ENCODE measurements around the gene ABCA7. TPM values are rescaled to one million over a fixed set of nuclear protein-coding genes. Genes with fewer than 3 reads are reported as not detected.

The ABCA7 gene
- total RNA-seq, 1 donor from 2014 or later = 17.2 TPM

GRCh38 chr19:1041835-1042685 is 2.2 kb downstream of the ABCA7 start:
- H3K4me3 Mint-ChIP-seq (ENCODE audit: low read depth) = no peak overlapping the region
- H3K27ac Mint-ChIP-seq = no peak overlapping the region
- DNase-seq (ENCODE audit: low spot score) = no peak
- intact Hi-C loops (cut with micrococcal nuclease) = loop anchor here (2.0 kb wide), 1 partner anchor 27 kb away; no protein-coding TSS in a partner anchor
- H3K4me1 Mint-ChIP-seq (ENCODE audit: low read depth) = peaks cover 30% of the 10 kb centered on the region
- peaks cover 28% of the 10 kb centered on the region for H3K36me3 Mint-ChIP-seq (ENCODE audit: low read depth)
- H3K27me3 Mint-ChIP-seq (ENCODE audit: low read depth) = no peaks in the 10 kb centered on the region
- H3K9me3 Mint-ChIP-seq = no peaks in the 10 kb centered on the region

GRCh38 chr19:1042689-1043511 is 3.0 kb downstream of the ABCA7 start:
- Mint-ChIP-seq H3K4me3 (ENCODE audit: low read depth) (no peak overlapping the region), H3K36me3 (ENCODE audit: low read depth) (peaks cover 20% of the 10 kb centered on the region), H3K27me3 (ENCODE audit: low read depth) (no peaks in the 10 kb centered on the region), H3K27ac (no peak overlapping the region), H3K9me3 (no peaks in the 10 kb centered on the region), H3K4me1 (ENCODE audit: low read depth) (peaks cover 25% of the 10 kb centered on the region)
- intact Hi-C loops (cut with micrococcal nuclease) = no loop called here
- no peak for DNase-seq (ENCODE audit: low spot score)

- H3K27ac Mint-ChIP-seq = no peak overlapping the region
- intact Hi-C loops (cut with micrococcal nuclease) = no loop called here
Observed at GRCh38 chr19:1045247-1045603, 5.3 kb downstream of the ABCA7 start.

DNA sequence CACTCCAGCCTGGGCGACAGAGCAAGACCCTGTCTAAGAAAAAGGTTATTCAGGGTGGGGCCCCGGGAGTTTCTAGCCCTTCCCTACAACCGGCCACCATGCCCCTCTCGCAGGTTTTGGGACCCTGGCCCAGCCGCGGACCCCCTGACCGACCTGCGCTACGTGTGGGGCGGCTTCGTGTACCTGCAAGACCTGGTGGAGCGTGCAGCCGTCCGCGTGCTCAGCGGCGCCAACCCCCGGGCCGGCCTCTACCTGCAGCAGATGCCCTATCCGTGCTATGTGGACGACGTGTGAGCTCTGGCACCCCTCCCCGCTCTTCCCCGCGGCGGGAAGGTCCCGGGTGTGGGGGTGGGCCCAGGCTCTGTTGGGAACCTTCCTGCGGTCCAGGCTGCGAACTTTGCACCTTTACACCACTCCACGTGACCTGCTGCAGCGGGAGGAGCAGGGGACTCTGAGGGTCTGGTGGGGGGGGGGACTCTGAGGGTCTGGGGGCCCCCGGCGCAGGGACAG is 6.3 kb downstream of the ABCA7 start:
- H3K27me3 Mint-ChIP-seq (ENCODE audit: low read depth) = no peaks in the 10 kb centered on the region
- H3K9me3 Mint-ChIP-seq = no peaks in the 10 kb centered on the region
- no peak overlapping the region for H3K4me3 Mint-ChIP-seq (ENCODE audit: low read depth)
- H3K27ac Mint-ChIP-seq = no peak overlapping the region
- intact Hi-C loops (cut with micrococcal nuclease) = no loop called here
- peaks cover 3% of the 10 kb centered on the region for H3K4me1 Mint-ChIP-seq (ENCODE audit: low read depth)
- no peak for DNase-seq (ENCODE audit: low spot score)
- H3K36me3 Mint-ChIP-seq (ENCODE audit: low read depth) = peaks cover 3% of the 10 kb centered on the region

More at GRCh38 chr19:1045247-1045603, 5.3 kb downstream of the ABCA7 start:
- DNase-seq (ENCODE audit: low spot score) = peak; percentile 73
- H3K4me1 Mint-ChIP-seq (ENCODE audit: low read depth) = peaks cover 8% of the 10 kb centered on the region
- H3K4me3 Mint-ChIP-seq (ENCODE audit: low read depth) = no peak overlapping the region
- no peaks in the 10 kb centered on the region for H3K9me3 Mint-ChIP-seq
- H3K27me3 Mint-ChIP-seq (ENCODE audit: low read depth) = no peaks in the 10 kb centered on the region
- H3K36me3 Mint-ChIP-seq (ENCODE audit: low read depth) = peaks cover 3% of the 10 kb centered on the region

- no peaks in the 10 kb centered on the region for H3K4me1 Mint-ChIP-seq (ENCODE audit: low read depth)
- H3K27me3 Mint-ChIP-seq (ENCODE audit: low read depth) = no peaks in the 10 kb centered on the region
- no peak overlapping the region for H3K4me3 Mint-ChIP-seq (ENCODE audit: low read depth)
- intact Hi-C loops (cut with micrococcal nuclease) = no loop called here
- H3K9me3 Mint-ChIP-seq = no peaks in the 10 kb centered on the region
- peaks cover 6% of the 10 kb centered on the region for H3K36me3 Mint-ChIP-seq (ENCODE audit: low read depth)
- no peak for DNase-seq (ENCODE audit: low spot score)
- H3K27ac Mint-ChIP-seq = no peak overlapping the region
Observed at GRCh38 chr19:1046836-1047695, 7.2 kb downstream of the ABCA7 start.

DNA sequence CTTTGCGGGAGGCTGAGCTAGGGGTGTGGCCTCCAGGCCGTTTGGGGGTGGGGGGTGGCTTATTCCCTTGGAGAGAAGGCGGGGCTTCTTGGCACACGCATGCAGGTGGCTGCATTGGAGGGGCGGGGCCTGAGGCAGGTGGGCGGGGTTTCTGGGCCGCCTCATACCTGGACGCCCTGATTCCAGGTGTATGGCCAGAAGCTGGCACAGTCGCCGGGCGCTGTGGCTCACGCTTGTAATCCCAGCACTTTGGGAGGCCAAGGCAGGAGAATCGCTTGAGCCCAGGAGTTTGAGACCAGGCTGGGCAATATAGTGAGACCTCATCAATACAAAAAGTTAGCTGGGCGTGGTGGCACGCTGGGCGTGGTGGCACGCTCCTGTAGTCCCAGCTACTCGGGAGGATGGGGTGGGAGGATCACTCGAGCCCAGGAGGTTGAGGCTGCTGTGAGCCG is 7.8 kb downstream of the ABCA7 start:
- H3K36me3 Mint-ChIP-seq (ENCODE audit: low read depth) = peaks cover 6% of the 10 kb centered on the region

DNA sequence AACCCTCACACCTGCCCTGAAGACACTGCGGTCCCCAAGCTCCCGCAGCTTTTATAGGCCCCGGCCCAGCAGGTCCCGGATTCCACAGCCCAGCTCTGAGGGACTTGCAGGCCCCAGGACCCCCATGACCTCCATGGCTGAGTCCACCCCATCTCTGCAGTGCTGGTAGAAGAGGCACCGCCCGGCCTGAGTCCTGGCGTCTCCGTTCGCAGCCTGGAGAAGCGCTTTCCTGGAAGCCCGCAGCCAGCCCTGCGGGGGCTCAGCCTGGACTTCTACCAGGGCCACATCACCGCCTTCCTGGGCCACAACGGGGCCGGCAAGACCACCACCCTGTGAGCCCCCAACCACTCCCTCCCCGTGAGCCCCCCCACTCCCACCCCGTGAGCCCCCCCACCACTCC is 9.2 kb downstream of the ABCA7 start:
- Mint-ChIP-seq H3K9me3 (no peaks in the 10 kb centered on the region), H3K36me3 (ENCODE audit: low read depth) (peaks cover 6% of the 10 kb centered on the region), H3K4me3 (ENCODE audit: low read depth) (no peak overlapping the region), H3K27me3 (ENCODE audit: low read depth) (no peaks in the 10 kb centered on the region), H3K27ac (no peak overlapping the region), H3K4me1 (ENCODE audit: low read depth) (no peaks in the 10 kb centered on the region)
- no peak for DNase-seq (ENCODE audit: low spot score)
- intact Hi-C loops (cut with micrococcal nuclease) = no loop called here

More for the DNA sequence above, 7.8 kb downstream of the ABCA7 start:
- H3K27ac Mint-ChIP-seq = no peak overlapping the region
- intact Hi-C loops (cut with micrococcal nuclease) = no loop called here
- H3K4me1 Mint-ChIP-seq (ENCODE audit: low read depth) = no peaks in the 10 kb centered on the region
- H3K9me3 Mint-ChIP-seq = no peaks in the 10 kb centered on the region
- H3K27me3 Mint-ChIP-seq (ENCODE audit: low read depth) = no peaks in the 10 kb centered on the region
- DNase-seq (ENCODE audit: low spot score) = no peak
- no peak overlapping the region for H3K4me3 Mint-ChIP-seq (ENCODE audit: low read depth)

DNA sequence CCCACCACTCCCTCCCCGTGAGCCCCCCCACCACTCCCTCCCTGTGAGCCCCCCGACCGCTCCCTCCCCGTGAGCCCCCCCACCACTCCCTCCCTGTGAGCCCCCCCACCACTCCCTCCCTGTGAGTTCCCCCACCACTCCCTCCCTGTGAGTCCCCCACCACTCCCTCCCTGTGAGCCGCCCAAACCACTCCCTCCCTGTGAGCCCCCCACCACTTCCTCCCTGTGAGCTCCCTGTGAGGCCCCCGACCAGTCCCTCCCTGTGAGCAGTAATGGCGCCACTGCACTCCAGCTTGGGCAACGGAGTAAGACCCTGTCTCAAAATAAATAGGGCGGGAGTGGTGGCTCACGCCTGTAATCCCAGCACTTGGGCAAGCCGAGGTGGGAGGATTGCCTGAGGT is 9.9 kb downstream of the ABCA7 start:
- Mint-ChIP-seq H3K36me3 (ENCODE audit: low read depth) (peaks cover 6% of the 10 kb centered on the region), H3K27ac (no peak overlapping the region), H3K9me3 (no peaks in the 10 kb centered on the region), H3K4me1 (ENCODE audit: low read depth) (no peaks in the 10 kb centered on the region), H3K27me3 (ENCODE audit: low read depth) (no peaks in the 10 kb centered on the region), H3K4me3 (ENCODE audit: low read depth) (no peak overlapping the region)
- intact Hi-C loops (cut with micrococcal nuclease) = no loop called here
- no peak for DNase-seq (ENCODE audit: low spot score)

GRCh38 chr19:1050989-1051788 is 11.3 kb downstream of the ABCA7 start:
- intact Hi-C loops (cut with micrococcal nuclease) = no loop called here
- H3K27ac Mint-ChIP-seq = no peak overlapping the region
- no peaks in the 10 kb centered on the region for H3K9me3 Mint-ChIP-seq

DNA sequence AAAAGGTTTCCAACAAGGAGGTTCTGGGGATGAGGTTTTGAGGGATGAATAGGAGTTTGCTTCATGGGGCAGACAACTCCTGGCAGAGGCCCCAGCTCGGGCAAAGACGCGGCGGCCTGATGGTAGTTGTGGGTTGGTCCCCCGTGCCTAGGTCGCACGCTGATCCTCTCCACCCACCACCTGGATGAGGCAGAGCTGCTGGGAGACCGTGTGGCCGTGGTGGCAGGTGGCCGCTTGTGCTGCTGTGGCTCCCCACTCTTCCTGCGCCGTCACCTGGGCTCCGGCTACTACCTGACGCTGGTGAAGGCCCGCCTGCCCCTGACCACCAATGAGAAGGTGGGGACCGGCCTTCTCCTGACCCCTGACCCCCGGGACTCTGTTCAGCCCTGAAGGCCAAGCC is 11.9 kb downstream of the ABCA7 start:
- H3K27me3 Mint-ChIP-seq (ENCODE audit: low read depth) = no peaks in the 10 kb centered on the region
- no peak overlapping the region for H3K4me3 Mint-ChIP-seq (ENCODE audit: low read depth)
- intact Hi-C loops (cut with micrococcal nuclease) = no loop called here
- H3K4me1 Mint-ChIP-seq (ENCODE audit: low read depth) = no peaks in the 10 kb centered on the region
- DNase-seq (ENCODE audit: low spot score) = no peak
- H3K36me3 Mint-ChIP-seq (ENCODE audit: low read depth) = peaks cover 10% of the 10 kb centered on the region
- H3K9me3 Mint-ChIP-seq = no peaks in the 10 kb centered on the region
- no peak overlapping the region for H3K27ac Mint-ChIP-seq

More at GRCh38 chr19:1050989-1051788, 11.3 kb downstream of the ABCA7 start:
- no peaks in the 10 kb centered on the region for H3K27me3 Mint-ChIP-seq (ENCODE audit: low read depth)
- no peak for DNase-seq (ENCODE audit: low spot score)
- H3K4me1 Mint-ChIP-seq (ENCODE audit: low read depth) = no peaks in the 10 kb centered on the region
- H3K36me3 Mint-ChIP-seq (ENCODE audit: low read depth) = peaks cover 4% of the 10 kb centered on the region
- no peak overlapping the region for H3K4me3 Mint-ChIP-seq (ENCODE audit: low read depth)

DNA sequence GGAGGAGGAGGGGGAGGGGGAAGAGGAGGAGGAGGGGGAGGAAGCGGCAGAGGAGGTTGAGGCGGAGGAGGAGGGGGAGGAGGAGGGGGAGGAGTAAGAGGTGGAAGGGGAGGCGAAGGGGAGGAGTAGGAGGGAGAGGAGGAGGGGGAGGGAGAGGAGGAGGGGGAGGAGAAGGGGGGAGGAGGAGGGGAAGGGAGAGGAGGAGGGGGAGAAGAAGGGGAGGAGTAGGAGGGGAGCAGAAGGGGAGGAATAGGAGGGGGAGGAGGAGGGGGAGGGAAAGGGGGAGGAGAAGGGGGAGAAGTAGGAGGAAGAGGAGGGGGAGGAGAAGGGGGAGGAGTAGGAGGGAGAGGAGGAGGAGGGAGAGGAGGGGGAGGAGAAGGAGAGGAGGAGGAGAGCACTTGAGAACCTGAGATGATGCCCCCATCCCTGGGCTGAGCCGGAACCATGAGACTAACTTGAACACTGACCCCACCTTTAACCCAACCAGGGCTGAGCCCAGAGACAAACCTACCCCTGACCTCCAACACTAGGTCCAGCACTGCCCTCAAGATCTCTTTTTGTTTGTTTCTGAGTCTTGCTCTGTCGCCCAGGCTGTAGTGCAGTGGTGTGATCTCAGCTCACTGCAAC is 12.6 kb downstream of the ABCA7 start:
- H3K27ac Mint-ChIP-seq = no peak overlapping the region

More for the DNA sequence above, 12.6 kb downstream of the ABCA7 start:
- Mint-ChIP-seq H3K4me1 (ENCODE audit: low read depth) (peaks cover 4% of the 10 kb centered on the region), H3K27me3 (ENCODE audit: low read depth) (no peaks in the 10 kb centered on the region), H3K4me3 (ENCODE audit: low read depth) (no peak overlapping the region), H3K36me3 (ENCODE audit: low read depth) (peaks cover 14% of the 10 kb centered on the region), H3K9me3 (no peaks in the 10 kb centered on the region)
- intact Hi-C loops (cut with micrococcal nuclease) = no loop called here
- DNase-seq (ENCODE audit: low spot score) = no peak
